GM10847 (cell line): ENCODE measurements around the gene KAT6B.

Experiments used
- POLR2A ChIP-seq: IDR thresholded peaks from 2 replicates; pipeline ENCODE4 v1.6.1; 2011; ENCODE audit not compliant: insufficient read length; ENCODE audit errors: extremely low read depth

The KAT6B gene

GRCh38 chr10:74871595-74872382, 45.4 kb downstream of the KAT6B start:
- TF ChIP-seq POLR2A: no peak

GRCh38 chr10:74873803-74874454, 47.5 kb downstream of the KAT6B start:
- no peak for TF ChIP-seq POLR2A

- TF ChIP-seq POLR2A: no peak
These were observed 48.2 kb downstream of the KAT6B start for GRCh38 chr10:74874649-74875048.

GRCh38 chr10:74875068-74875467, 48.7 kb downstream of the KAT6B start:
- TF ChIP-seq POLR2A: no peak

- TF ChIP-seq POLR2A: no peak
These were observed 49.6 kb downstream of the KAT6B start for GRCh38 chr10:74875966-74876365.

- TF ChIP-seq POLR2A: no peak
These were observed 51.5 kb downstream of the KAT6B start for GRCh38 chr10:74877898-74878297.

GRCh38 chr10:74880041-74880440, 53.6 kb downstream of the KAT6B start:
- no peak for TF ChIP-seq POLR2A

- no peak for TF ChIP-seq POLR2A
These were observed 55.0 kb downstream of the KAT6B start for GRCh38 chr10:74881253-74881884.

- TF ChIP-seq POLR2A: no peak
These were observed 56.0 kb downstream of the KAT6B start for GRCh38 chr10:74882427-74882826.

- no peak for TF ChIP-seq POLR2A
These were observed 56.4 kb downstream of the KAT6B start for GRCh38 chr10:74882831-74883230.

GRCh38 chr10:74883428-74883827, 57.0 kb downstream of the KAT6B start:
- no peak for TF ChIP-seq POLR2A

GRCh38 chr10:74887614-74888284, 61.3 kb downstream of the KAT6B start:
- TF ChIP-seq POLR2A: no peak

GRCh38 chr10:74888962-74889661, 62.7 kb downstream of the KAT6B start:
- no peak for TF ChIP-seq POLR2A

- TF ChIP-seq POLR2A: no peak
These were observed 63.2 kb downstream of the KAT6B start for GRCh38 chr10:74889662-74889998.

- no peak for TF ChIP-seq POLR2A
These were observed 64.1 kb downstream of the KAT6B start for GRCh38 chr10:74890460-74890859.
